Measurements from ENCODE around the gene BEND5. TPM values are rescaled to one million over a fixed set of nuclear protein-coding genes. Genes with fewer than 3 reads are reported as not detected.

BEND5 gene
- polyA plus RNA-seq, 2 donors, result 0.71 to 1.4 TPM

- WGBS, 2 donors, result 79 to 85% methylated on average over 3 of the region's 3 CpGs
Measured at GRCh38 chr1:48678710-48679505, 97.8 kb downstream of the BEND5 start.

More at GRCh38 chr1:48678710-48679505, 97.8 kb downstream of the BEND5 start:
- no peak overlapping the region for H3K4me3 ChIP-seq (ENCODE audit: low read depth in 1 of 2, low read length in 2 of 2)
- no peaks in the 10 kb centered on the region for H3K27me3 ChIP-seq (ENCODE audit: control insufficient read depth in 1 of 2, insufficient read depth in 2 of 2, low read length in 2 of 2)
- no peaks in the 10 kb centered on the region for H3K9me3 ChIP-seq (ENCODE audit: control insufficient read depth in 2 of 2, insufficient read depth in 1 of 2, low read depth in 1 of 2, low read length in 1 of 2)
- no peaks in the 10 kb centered on the region for H3K4me1 ChIP-seq (ENCODE audit: control insufficient read depth in 2 of 2, insufficient read depth in 2 of 2, low read length in 1 of 2)
- H3K27ac ChIP-seq (ENCODE audit: low read depth in 2 of 2, low read length in 1 of 2), result no peak overlapping the region
- no peaks in the 10 kb centered on the region for H3K36me3 ChIP-seq (ENCODE audit: control insufficient read depth in 2 of 2, insufficient read depth in 2 of 2, low read length in 1 of 2)
